Measurements from ENCODE around the gene DNAJC5. TPM values are rescaled to one million over a fixed set of nuclear protein-coding genes. Genes with fewer than 3 reads are reported as not detected.

DNAJC5 gene
- total RNA-seq, 1 experiment from 2014 or later = 60.9 TPM

GRCh38 chr20:63980806-63981728 is 86.1 kb downstream of the DNAJC5 start, which contains the start of gene PRPF6:
Gene PRPF6 (plus strand): TSS chr20:63981132. CDS start chr20:63981246, 114 bp downstream.
- DNase-seq (ENCODE audit: low read depth) = peak; percentile 90
- in situ Hi-C loops (cut with HindIII; ENCODE audit: low pct_unique_long_range_greater_than_20kb, low sequenced_read_pairs) = no loop called here

GRCh38 chr20:63982937-63983336 is 88.0 kb downstream of the DNAJC5 start:
- in situ Hi-C loops (cut with HindIII; ENCODE audit: low pct_unique_long_range_greater_than_20kb, low sequenced_read_pairs) = no loop called here
- no peak for DNase-seq (ENCODE audit: low read depth)

Other genes starting within 250 kb of the DNAJC5 start
- gene STMN3, start 241.7 kb upstream of the DNAJC5 start, total RNA-seq (2014; rRNA removed; shearing (Covaris generic); ENCODE audit: low replicate concordance) = 70.6 and 73.0 TPM in 2 replicates
- gene RTEL1, start 236.8 kb upstream of the DNAJC5 start, total RNA-seq (2014; rRNA removed; shearing (Covaris generic); ENCODE audit: low replicate concordance) = 12.5 and 13.6 TPM in 2 replicates
- gene TNFRSF6B, start 198.5 kb upstream of the DNAJC5 start, total RNA-seq (2014; rRNA removed; shearing (Covaris generic); ENCODE audit: low replicate concordance) = 1.5 TPM in 1 of 2 replicates, not detected in the other
- gene ARFRP1, start 187.2 kb upstream of the DNAJC5 start, total RNA-seq (2014; rRNA removed; shearing (Covaris generic); ENCODE audit: low replicate concordance) = 57.0 and 69.7 TPM in 2 replicates
- 44.3 and 49.9 TPM in 2 replicates for gene ZGPAT, start 187.1 kb upstream of the DNAJC5 start, total RNA-seq (2014; rRNA removed; shearing (Covaris generic); ENCODE audit: low replicate concordance)
- gene LIME1, start 158.5 kb upstream of the DNAJC5 start, total RNA-seq (2014; rRNA removed; shearing (Covaris generic); ENCODE audit: low replicate concordance) = 6.0 and 17.5 TPM in 2 replicates
- gene SLC2A4RG, start 155.3 kb upstream of the DNAJC5 start, total RNA-seq (2014; rRNA removed; shearing (Covaris generic); ENCODE audit: low replicate concordance) = 166 and 300 TPM in 2 replicates
- gene ZBTB46, start 63.9 kb upstream of the DNAJC5 start, total RNA-seq (2014; rRNA removed; shearing (Covaris generic); ENCODE audit: low replicate concordance) = 9.6 and 10.4 TPM in 2 replicates
- gene ABHD16B, start 33.6 kb upstream of the DNAJC5 start, total RNA-seq (2014; rRNA removed; shearing (Covaris generic); ENCODE audit: low replicate concordance) = not detected in 2 replicates
- 189 TPM in 2 replicates for gene TPD52L2, start 29.9 kb upstream of the DNAJC5 start, total RNA-seq (2014; rRNA removed; shearing (Covaris generic); ENCODE audit: low replicate concordance)
- 31.0 and 46.9 TPM in 2 replicates for gene UCKL1, start 61.3 kb downstream of the DNAJC5 start, total RNA-seq (2014; rRNA removed; shearing (Covaris generic); ENCODE audit: low replicate concordance)
- gene ZNF512B, start 74.8 kb downstream of the DNAJC5 start, total RNA-seq (2014; rRNA removed; shearing (Covaris generic); ENCODE audit: low replicate concordance) = 5.8 and 6.6 TPM in 2 replicates
- gene SAMD10, start 84.5 kb downstream of the DNAJC5 start, total RNA-seq (2014; rRNA removed; shearing (Covaris generic); ENCODE audit: low replicate concordance) = 0.95 and 1.2 TPM in 2 replicates
- gene PRPF6, start 86.0 kb downstream of the DNAJC5 start, total RNA-seq (2014; rRNA removed; shearing (Covaris generic); ENCODE audit: low replicate concordance) = 126 and 130 TPM in 2 replicates
- gene C20orf204, start 141.1 kb downstream of the DNAJC5 start, total RNA-seq (2014; rRNA removed; shearing (Covaris generic); ENCODE audit: low replicate concordance) = 1.6 TPM in 1 of 2 replicates, not detected in the other
- 0.37 TPM in 1 of 2 replicates, not detected in the other for gene SOX18, start 154.5 kb downstream of the DNAJC5 start, total RNA-seq (2014; rRNA removed; shearing (Covaris generic); ENCODE audit: low replicate concordance)
- gene TCEA2, start 168.1 kb downstream of the DNAJC5 start, total RNA-seq (2014; rRNA removed; shearing (Covaris generic); ENCODE audit: low replicate concordance) = 62.0 and 90.0 TPM in 2 replicates
- 35.7 and 47.6 TPM in 2 replicates for gene RGS19, start 184.4 kb downstream of the DNAJC5 start, total RNA-seq (2014; rRNA removed; shearing (Covaris generic); ENCODE audit: low replicate concordance)
- gene OPRL1, start 185.0 kb downstream of the DNAJC5 start, total RNA-seq (2014; rRNA removed; shearing (Covaris generic); ENCODE audit: low replicate concordance) = 0.38 and 0.84 TPM in 2 replicates
- 14.4 and 25.2 TPM in 2 replicates for gene LKAAEAR1, start 189.3 kb downstream of the DNAJC5 start, total RNA-seq (2014; rRNA removed; shearing (Covaris generic); ENCODE audit: low replicate concordance)
- gene NPBWR2, start 212.4 kb downstream of the DNAJC5 start, total RNA-seq (2014; rRNA removed; shearing (Covaris generic); ENCODE audit: low replicate concordance) = not detected in 2 replicates